ENCODE results near the gene LAMA2.

The LAMA2 gene

DNA sequence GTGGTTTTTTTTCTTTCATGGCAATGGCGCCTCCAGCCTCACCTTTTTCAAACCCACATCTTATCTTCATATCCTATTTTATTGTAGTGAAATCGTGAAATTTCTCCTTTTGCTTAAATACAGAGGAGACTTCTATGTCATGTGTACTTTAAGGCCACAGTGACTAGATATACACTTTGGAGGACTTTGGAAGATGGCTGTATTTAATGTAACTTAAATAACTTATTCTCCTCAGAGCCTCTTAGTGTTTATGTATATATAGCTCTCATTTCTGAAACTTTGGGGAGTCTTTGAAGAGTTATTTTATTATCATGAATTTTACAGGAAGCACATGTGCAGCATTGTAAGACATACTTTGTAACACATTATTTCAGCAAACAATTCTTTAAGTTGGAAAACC lies 968 bp downstream of the LAMA2 start:
- no peak for DNase-seq (ENCODE audit: low spot score)
- no peak for TF ChIP-seq CTCF (IDR thresholded peaks at IDR 0.05; ENCODE audit: extremely low read depth, missing control alignments)

DNA sequence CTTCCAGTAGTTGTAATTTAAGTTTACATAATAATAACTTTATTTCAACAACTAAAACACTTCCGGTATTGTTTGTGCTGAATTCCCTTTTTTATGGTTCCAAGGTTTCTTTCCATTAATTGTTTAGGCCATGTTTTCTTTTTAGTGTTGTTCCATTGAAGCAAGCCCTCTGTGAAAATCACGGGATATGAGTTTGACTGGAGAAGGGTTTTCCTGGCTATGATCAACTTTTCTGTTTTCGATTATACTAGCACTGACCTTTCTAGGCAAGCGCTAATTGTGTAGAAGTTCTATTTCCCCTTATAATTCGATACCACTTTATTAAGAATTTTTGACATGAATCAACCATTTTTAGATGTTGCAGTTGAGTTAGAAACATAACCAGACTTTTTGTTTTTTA lies 2.4 kb downstream of the LAMA2 start:
- no peak for TF ChIP-seq CTCF (IDR thresholded peaks at IDR 0.05; ENCODE audit: extremely low read depth, missing control alignments)
- DNase-seq (ENCODE audit: low spot score), result no peak

- DNase-seq (ENCODE audit: low spot score), result no peak
- no peak for TF ChIP-seq CTCF (IDR thresholded peaks at IDR 0.05; ENCODE audit: extremely low read depth, missing control alignments)
Measured at GRCh38 chr6:128886706-128887105, 3.8 kb downstream of the LAMA2 start.

DNA sequence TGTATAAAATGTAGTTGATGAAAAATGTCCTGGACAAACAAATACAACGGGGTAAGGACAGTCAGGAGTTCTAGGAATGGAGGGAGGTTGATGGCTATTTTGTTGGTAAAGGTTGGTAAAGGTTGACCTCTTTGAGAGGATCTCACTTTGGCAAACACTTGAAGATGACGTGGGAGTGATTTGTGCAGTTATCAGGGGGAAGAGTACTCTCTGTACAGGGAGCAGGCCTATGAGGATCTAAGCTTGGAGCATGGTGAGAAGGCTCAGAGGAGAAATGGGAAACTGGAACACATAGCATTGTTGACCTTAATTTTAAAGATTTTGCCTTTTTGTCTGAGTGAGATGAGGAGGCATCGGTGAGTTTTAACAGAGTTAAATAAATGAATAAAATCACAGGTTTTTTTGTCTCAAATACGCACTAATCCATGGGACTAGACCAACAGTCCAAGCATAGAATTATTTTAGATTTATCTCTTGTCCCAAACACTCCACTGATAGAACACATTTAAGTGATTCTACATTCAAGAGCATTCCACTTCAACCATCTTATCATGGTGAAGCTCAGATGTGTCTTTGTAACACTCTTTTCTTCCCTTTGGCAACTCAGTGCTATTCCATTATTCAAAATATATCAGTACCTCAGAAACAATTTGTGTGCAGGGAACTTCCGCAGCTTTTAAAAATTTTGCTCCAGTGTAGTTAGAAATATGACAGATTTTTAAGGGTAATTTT lies 5.7 kb downstream of the LAMA2 start:
- TF ChIP-seq CTCF (IDR thresholded peaks at IDR 0.05; ENCODE audit: extremely low read depth, missing control alignments), result no peak
- no peak for DNase-seq (ENCODE audit: low spot score)

DNA sequence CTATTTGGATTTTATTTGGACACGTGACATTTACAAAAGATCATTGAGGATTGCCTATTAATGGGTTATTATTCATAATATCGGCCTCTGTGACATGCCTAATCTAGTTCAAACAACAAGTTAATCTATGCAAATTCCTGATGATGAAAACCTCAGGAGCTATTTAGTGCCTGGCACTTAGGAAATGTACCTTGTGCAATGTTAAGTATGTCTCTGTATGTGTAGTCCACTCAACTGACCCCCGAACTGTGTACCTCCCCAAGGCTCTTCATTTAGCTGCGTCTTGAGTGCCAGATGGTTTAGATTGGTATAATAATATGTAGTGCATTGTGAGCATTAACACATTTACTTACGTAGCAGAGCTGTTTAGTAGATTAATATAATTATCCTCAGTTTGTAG lies 6.9 kb downstream of the LAMA2 start:
- TF ChIP-seq CTCF (IDR thresholded peaks at IDR 0.05; ENCODE audit: extremely low read depth, missing control alignments), result no peak

DNA sequence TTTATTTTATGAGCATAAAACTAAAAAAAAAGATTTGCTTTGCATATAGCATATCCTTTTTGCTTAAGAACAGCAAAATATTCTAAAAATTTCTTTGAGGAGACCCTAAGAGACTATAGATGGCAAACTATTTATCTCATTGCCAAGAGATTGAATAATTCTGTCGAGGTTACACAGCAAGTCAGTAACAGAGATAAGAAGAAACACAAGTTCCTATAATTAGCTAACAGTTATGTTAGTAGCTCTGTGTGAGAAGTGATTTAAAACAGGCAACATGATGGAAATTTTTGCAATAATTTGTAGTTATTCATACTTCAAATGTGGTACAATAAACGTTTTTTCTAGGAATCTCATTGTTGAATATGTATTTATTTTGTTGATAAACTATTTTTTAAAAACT lies 9.1 kb downstream of the LAMA2 start:
- no peak for DNase-seq (ENCODE audit: low spot score)
- no peak for TF ChIP-seq CTCF (IDR thresholded peaks at IDR 0.05; ENCODE audit: extremely low read depth, missing control alignments)

More for the DNA sequence above, 6.9 kb downstream of the LAMA2 start:
- no peak for DNase-seq (ENCODE audit: low spot score)

DNA sequence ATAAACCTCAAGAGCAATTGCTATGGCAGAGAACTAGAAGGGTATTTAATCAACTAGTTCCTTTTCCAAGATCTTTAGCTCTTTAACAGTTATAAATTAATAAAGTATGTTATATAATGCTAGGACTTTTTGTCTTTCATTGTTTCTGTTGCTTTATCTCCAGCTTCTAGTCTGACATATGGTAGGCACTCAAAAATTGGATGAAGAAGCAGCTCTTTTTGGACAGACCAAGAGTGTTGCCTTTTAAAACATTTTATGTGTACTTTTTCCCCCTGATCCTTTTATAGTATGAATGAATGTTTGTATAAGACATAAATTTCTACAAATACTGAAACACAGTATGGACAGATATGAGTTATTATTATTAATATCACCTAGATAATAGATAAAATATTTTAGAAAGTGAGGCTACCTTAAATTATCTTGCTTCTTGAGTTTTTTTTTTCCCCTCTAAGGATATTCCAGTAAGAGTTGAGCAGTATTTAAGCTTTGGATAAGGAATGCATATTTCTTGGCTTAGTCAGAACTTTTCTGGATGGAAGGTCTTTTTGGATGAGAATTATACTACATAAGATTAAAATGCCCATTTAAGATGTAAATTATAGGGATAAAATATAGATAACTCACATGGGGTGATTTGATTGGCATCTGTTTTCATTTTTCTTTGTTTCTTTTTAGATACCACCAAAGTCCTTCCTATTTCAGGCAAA lies 16.6 kb downstream of the LAMA2 start:
- DNase-seq (ENCODE audit: low spot score), result no peak
- TF ChIP-seq CTCF (IDR thresholded peaks at IDR 0.05; ENCODE audit: extremely low read depth, missing control alignments), result no peak
